GM18502 (cell line): ENCODE measurements around the gene ETV5.

Experiments used
- ATAC-seq: cut with Tn5 transposase; IDR thresholded peaks from one replicate; pipeline ENCODE4 v1.9.1; 2021; ENCODE audit warnings: mild to moderate bottlenecking; ENCODE audit not compliant: unreplicated experiment, poor library complexity

ETV5 gene

DNA sequence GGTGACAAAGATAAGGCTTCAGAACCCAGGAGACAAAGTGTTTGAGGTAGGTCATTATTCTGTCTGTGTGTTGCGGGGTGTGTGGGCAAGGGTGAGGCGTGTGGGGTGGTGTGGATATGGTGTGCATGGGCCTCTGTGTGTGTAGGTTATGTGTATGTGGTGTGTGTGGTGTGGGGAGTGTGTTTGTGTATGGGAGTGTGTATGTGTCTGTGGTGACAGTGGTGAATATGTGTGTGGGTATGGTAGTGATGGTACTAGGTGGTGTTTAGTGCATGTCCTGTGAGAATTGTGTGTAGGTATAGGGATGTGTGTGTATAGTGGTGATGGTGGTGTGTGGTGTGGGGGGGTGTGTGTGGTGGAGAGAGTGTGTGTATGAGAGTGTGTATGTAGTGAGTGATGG, 16.2 kb upstream of the ETV5 start:
- no peak for ATAC-seq

GRCh38 chr3:186124592-186124991, 15.7 kb upstream of the ETV5 start:
- no peak for ATAC-seq

DNA sequence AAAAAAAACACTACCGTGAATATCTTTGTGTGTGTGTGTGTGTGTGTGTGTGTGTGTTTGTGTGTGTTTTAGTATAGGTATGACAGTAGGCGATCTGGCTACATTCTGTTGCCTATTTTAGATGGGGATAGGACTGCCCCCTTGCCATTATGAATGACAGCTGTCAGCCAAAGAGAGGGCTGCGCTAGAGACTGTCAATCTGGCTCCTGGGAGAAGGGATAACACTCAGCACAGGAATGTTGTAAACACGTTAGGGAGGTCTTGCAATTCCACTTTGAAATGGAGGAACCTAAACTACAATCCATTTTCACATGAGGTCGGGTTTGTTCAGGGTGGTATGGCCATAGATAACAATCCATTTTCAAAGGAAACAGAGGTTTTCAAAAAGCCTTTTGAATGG, 14.1 kb upstream of the ETV5 start:
- ATAC-seq = no peak

- no peak for ATAC-seq
Observed at GRCh38 chr3:186121968-186122367, 13.1 kb upstream of the ETV5 start.

GRCh38 chr3:186121278-186121677, 12.4 kb upstream of the ETV5 start:
- ATAC-seq = no peak

DNA sequence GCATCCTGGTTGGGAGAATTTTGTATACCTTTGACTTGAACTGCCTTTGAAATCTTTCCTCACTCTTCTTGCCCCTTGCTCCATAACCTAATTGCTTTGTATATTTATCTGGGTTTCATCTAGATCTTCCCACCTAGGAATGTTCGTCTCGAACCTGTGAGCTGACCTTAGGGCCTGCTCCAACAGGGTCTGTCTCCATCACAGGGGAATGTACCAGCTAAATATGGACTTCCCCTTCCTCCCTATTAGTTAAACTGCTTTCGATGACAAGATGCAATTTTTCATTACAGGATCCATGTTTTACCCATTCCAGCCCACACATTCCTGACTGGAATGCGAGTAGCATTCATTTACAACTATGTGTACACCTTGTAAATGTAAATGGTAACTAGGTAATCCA, 10.6 kb upstream of the ETV5 start:
- ATAC-seq = no peak

GRCh38 chr3:186118692-186119091, 9.8 kb upstream of the ETV5 start:
- ATAC-seq = no peak

- ATAC-seq = no peak
Observed at GRCh38 chr3:186117521-186118134, 8.7 kb upstream of the ETV5 start.

DNA sequence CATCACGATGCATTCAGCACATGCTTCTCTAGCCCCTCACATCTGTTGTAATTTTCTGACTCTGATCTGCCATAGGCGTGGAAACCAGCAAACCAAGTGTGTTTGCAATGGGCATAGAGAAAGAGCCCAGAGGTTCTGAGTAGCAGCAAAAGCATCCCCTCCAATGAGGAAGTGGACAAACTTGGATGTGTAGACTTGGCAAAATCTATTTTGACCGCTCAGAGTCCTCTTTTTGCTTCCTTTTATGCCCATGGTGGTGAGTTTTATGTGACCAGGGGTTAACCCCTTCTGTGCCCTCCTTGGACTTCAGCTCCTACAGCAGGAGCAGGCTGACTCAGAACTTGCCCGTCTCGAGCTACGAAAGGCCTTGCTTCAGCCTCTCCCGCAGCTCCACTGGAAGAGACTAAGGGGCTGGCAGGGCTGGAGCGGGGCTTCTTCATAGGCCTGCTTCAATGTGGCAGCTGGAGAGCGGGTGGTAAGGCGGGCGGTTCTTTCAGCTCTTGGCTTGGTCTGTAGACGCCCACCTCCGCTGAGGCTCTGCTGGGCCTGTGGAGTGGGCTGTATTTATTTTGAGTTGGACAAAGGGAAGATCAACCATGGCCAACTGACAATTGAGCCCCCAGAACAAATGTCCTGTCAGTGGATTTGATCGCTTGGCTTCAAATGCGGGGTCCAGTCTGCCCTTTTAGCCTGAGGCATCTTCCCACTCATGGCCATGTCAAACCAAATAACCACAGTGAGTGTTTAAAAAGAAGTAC, 6.5 kb upstream of the ETV5 start:
- no peak for ATAC-seq

DNA sequence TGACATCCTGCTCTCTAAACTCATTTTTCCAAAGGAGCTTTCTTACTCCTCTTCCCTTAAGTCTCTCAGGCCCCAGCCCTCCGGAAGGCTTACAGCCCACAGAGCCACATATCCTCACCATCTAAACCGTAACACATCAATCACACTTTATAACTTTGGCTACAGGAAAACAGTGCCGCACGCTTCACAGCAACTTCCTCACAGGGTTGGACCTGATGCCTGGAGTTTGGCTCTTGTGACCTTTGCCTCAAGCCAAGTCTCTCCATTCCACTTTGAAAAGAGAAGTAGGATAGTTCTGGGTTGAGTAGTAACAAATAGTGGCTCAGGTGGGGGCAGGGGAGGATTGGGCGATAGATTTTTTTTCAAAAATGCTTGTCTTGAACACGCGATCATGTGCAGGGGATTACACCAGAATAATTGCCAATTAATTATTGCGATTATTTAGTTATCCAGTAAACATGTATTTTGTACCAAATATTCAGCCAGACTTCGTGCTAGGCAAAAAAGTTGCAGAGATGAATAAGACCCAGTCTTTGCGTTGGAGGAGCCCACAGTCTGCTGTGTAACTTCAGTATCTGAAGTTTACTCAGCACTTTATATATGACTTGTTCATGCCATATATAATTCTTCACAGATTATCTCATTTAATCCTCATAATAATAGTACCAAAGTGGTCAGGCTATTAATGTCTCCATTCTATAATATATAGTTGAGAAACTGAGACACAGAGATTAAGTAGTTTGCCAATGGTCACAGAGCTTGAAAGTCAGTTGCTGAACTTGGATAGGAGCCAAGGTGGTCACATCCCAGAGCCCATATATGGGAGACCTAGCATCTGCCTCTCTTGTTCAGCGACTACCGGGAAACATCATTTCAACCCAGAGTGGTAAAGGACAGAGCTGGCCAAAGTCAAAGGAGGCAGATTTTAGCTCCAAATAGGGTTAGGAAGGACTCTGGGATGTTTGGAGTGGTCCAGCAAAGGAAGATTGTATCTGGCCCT, 2.4 kb upstream of the ETV5 start:
- no peak for ATAC-seq

GRCh38 chr3:186109897-186110803, 1.3 kb upstream of the ETV5 start:
- ATAC-seq = no peak

GRCh38 chr3:186108106-186108940, 566 bp downstream of the ETV5 start:
- no peak for ATAC-seq

GRCh38 chr3:186107215-186108105, 1.4 kb downstream of the ETV5 start:
- no peak for ATAC-seq

DNA sequence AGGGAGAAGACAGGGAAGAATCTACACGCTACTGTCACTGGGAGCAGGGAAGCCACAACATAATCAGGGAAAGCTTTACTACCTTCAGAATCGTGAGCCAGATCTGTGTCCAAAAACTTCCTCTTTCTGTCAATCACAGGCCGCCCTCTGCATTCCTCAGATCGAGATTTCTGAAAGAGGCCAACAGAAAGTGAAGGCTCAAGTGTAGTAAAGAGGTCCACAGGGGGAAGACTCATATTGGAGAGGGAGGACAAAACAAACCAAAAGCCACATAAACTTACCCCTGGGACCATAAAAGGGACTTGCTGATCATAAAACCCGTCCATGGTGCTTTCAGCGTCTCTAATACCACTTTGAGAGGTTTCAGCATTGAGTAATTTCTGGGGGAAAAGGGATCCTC, 3.3 kb downstream of the ETV5 start:
- no peak for ATAC-seq

DNA sequence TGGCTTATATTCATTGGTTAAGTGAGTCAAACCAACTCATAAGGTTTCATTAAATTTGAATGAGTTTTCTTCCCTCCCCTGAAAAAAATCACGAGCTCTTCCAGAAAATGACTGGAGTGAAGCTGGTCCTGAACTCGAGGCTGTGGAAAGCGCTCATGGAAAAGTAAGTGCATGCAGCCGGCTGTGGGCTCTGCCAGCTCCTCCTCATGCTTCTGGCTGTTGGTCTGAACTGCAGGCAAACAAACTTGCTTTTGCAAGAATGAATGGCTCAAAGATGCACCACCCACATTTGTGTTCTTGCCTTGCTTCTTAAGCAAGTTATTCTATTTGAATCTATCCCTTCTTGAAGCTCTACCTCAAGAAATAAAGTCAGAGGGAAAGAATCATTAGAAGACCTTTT, 6.2 kb downstream of the ETV5 start:
- ATAC-seq = no peak

- no peak for ATAC-seq
Observed at GRCh38 chr3:186100398-186100797, 8.5 kb downstream of the ETV5 start.

- no peak for ATAC-seq
Observed at GRCh38 chr3:186099178-186099577, 9.7 kb downstream of the ETV5 start.

GRCh38 chr3:186098740-186099139, 10.1 kb downstream of the ETV5 start:
- ATAC-seq = no peak
